Brain microvascular endothelial cell (primary cell): ENCODE results near the gene OSBPL7.
A peak's percentile ranks its signal among the peaks of the same experiment; 100 is the strongest.

Experiments
- DNase-seq: peaks from one replicate; pipeline ENCODE4 v3.0.0-alpha.2; 2020
- H3K27ac ChIP-seq: fragments of 250-450 bp; sonication (Bioruptor Pico); 2 replicates; pipeline ENCODE4 v1.5.1; 2020; ENCODE audit warnings: mild to moderate bottlenecking, moderate library complexity
- H3K27me3 ChIP-seq: fragments of 250-450 bp; sonication (Bioruptor Pico); replicated peaks from 2 replicates; pipeline ENCODE4 v1.5.1; 2020; ENCODE audit warnings: mild to moderate bottlenecking
- H3K36me3 ChIP-seq: fragments of 250-450 bp; sonication (Bioruptor Pico); replicated peaks from 2 replicates; pipeline ENCODE4 v1.5.1; 2020; ENCODE audit warnings: mild to moderate bottlenecking
- H3K4me3 ChIP-seq: 2 replicates; pipeline ENCODE4 v1.5.1; 2011; ENCODE audit warnings: low read depth, mild to moderate bottlenecking, control low read depth, low read length, moderate library complexity
- in situ Hi-C: cut with HindIII; loops from 2 replicates; pipeline ENCODE4 v1.10.0; 2017; ENCODE audit warnings: low sequenced_read_pairs, low pct_ligation_motif_present
- TF ChIP-seq, protein P1 (sequence below): IDR thresholded peaks from 2 replicates; pipeline ENCODE4 v1.5.1; 2011; ENCODE audit warnings: low read depth, mild to moderate bottlenecking, moderate library complexity, low read length, control low read depth, inconsistent platforms; ENCODE audit errors: missing control alignments

The OSBPL7 gene

GRCh38 chr17:47840742-47841487, 19.3 kb upstream of the OSBPL7 start, which contains the start of gene SCRN2:
Gene SCRN2, minus strand, starts transcription at chr17:47841273. Its CDS starts 430 bp downstream, at chr17:47840843.
- Histone ChIP-seq H3K4me3 (peak within 1 kb of the TSS; percentile 75), H3K27me3 (peaks cover 10% of the 10 kb centered on the region), H3K27ac (no peak within 1 kb of the TSS), H3K36me3 (no peaks in the 10 kb centered on the region)
- TF ChIP-seq, protein P1, sequence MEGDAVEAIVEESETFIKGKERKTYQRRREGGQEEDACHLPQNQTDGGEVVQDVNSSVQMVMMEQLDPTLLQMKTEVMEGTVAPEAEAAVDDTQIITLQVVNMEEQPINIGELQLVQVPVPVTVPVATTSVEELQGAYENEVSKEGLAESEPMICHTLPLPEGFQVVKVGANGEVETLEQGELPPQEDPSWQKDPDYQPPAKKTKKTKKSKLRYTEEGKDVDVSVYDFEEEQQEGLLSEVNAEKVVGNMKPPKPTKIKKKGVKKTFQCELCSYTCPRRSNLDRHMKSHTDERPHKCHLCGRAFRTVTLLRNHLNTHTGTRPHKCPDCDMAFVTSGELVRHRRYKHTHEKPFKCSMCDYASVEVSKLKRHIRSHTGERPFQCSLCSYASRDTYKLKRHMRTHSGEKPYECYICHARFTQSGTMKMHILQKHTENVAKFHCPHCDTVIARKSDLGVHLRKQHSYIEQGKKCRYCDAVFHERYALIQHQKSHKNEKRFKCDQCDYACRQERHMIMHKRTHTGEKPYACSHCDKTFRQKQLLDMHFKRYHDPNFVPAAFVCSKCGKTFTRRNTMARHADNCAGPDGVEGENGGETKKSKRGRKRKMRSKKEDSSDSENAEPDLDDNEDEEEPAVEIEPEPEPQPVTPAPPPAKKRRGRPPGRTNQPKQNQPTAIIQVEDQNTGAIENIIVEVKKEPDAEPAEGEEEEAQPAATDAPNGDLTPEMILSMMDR, result peak; percentile 97
- in situ Hi-C loops, result no loop called here
- DNase-seq, result peak; percentile 62

- in situ Hi-C loops, result no loop called here
- H3K36me3 ChIP-seq, result no peaks in the 10 kb centered on the region
- no peak for DNase-seq
- peak overlapping the region; percentile 75 for H3K4me3 ChIP-seq
- no peak overlapping the region for H3K27ac ChIP-seq
- peaks cover 2% of the 10 kb centered on the region for H3K27me3 ChIP-seq
- TF ChIP-seq, protein P1, result no peak
Observed at GRCh38 chr17:47840001-47840741, 18.6 kb upstream of the OSBPL7 start.

GRCh38 chr17:47839071-47839470, 17.5 kb upstream of the OSBPL7 start:
- Histone ChIP-seq H3K27me3 (no peaks in the 10 kb centered on the region), H3K36me3 (no peaks in the 10 kb centered on the region), H3K4me3 (no peak overlapping the region), H3K27ac (no peak overlapping the region)
- no peak for DNase-seq
- in situ Hi-C loops, result no loop called here
- TF ChIP-seq, protein P1, result no peak

DNA sequence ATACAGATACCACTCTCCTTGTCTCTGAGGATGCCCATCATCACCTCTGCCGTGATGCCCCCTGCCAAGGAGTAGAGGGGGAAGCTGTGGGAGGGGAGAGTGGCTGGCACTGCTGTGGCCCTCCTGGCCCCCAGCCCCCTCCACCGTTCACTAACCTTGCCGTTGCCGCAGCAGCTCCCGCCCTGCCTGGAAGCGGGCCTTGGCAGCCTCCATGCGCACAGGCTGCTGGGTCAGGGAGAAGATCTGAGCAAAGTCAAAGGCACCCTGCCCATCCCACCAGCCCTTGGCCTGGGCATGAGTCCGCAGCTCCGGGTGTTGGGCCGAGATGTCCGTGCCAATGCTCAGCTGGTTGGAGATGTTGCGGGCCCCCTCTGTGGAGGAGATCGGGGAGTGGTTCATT, 17.0 kb upstream of the OSBPL7 start:
- TF ChIP-seq, protein P1, result no peak
- H3K27ac ChIP-seq, result no peak overlapping the region
- in situ Hi-C loops, result no loop called here
- no peak overlapping the region for H3K4me3 ChIP-seq
- H3K36me3 ChIP-seq, result no peaks in the 10 kb centered on the region
- no peak for DNase-seq
- no peaks in the 10 kb centered on the region for H3K27me3 ChIP-seq

DNA sequence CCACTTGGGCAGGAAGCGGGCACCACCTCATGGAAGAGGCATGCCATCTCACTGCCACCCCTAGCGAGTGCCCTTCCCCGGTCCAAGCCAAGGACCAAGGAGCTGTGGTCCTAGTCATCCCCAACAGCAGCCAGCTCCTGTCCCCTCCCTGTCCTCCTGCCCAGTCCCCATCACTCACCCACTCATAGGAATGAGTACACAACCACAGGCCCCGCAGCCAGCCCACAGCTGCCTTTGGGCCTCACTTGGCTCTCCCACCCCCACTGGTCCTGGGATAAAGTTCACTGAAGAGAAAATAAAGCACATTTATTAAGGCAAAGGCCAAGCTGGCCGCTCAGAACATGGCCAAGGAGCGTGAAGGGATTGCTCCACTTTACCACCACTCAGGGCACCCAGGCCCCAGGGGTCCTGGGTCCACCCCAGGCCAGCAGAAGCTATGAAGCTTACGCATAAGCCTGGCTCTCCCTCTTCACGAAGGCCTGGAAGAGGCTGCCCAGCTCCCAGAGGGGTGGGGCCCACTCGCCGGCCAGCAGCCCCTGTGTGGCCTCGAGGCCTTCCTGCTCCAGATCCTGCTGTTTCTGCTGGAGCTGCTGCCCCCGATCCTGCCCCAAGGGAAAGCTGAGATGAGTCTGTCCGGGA, 15.9 kb upstream of the OSBPL7 start:
- no peak overlapping the region for H3K4me3 ChIP-seq
- no peaks in the 10 kb centered on the region for H3K36me3 ChIP-seq
- no peak for DNase-seq
- in situ Hi-C loops, result no loop called here
- TF ChIP-seq, protein P1, result no peak
- H3K27me3 ChIP-seq, result no peaks in the 10 kb centered on the region
- H3K27ac ChIP-seq, result no peak overlapping the region
